Measurements from ENCODE around the gene SAMD15.
A peak's percentile ranks its signal among the peaks of the same experiment; 100 is the strongest.
"Not testable (repeated sequence)": the region's sequence is repeated elsewhere in the genome, so short reads cannot be mapped to it uniquely, and the experiment has no call there.

Gene SAMD15

GRCh38 chr14:77376771-77377501 lies at the start of gene SAMD15, which contains the start of gene TMED8:
TSS of gene SAMD15 (plus strand) at chr14:77377379. CDS start at chr14:77377419, 40 bp downstream.
TSS of gene TMED8 (minus strand) at chr14:77377094. CDS start at chr14:77377053, 41 bp downstream.
- peak; percentile 84 for DNase-seq (ENCODE audit: low spot score)

DNA sequence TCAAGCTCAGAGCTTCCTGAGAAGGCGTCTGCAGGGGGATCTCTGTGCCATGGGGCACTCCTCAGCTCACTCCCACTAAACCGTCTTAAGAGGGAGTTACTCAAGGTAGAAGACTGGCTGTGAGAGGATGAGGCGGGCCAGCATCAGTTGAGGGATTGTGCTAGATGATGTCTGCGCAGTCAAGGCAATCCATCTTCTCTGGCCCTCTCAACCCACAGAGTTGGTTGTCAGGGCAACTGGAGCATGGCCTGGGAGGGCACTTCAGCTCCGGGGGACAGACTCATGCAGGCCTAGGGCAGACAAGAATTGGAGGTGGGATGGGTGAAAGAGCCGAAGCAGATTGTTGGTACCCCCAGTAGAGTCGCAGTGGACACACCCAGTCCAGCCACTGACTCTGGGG lies 47.3 kb upstream of the SAMD15 start:
- no peak for DNase-seq (ENCODE audit: low spot score)

DNA sequence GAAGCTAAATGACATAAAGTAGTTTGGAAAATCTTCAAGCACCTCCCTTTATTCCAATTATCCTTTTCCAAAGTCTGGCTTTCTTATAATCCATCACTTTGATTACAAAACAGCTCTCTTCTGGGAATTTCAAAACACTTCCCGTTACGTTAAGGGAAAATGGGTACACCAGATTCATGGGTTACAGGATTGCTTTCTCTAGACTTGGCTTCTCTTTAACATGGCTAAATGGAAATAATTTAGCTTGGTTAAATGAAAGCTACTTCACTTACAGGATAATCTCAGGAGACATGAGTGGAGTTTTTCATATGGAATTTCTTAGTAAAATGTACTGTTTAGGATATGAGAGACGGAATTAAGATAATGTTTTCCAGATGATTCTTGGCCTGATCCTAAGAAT lies 41.6 kb upstream of the SAMD15 start:
- no peak for DNase-seq (ENCODE audit: low spot score)

GRCh38 chr14:77337255-77337654 lies 39.9 kb upstream of the SAMD15 start:
- not testable (repeated sequence) for DNase-seq (ENCODE audit: low spot score)

- DNase-seq (ENCODE audit: low spot score) = no peak
These were observed 39.3 kb upstream of the SAMD15 start for GRCh38 chr14:77337880-77338279.

DNA sequence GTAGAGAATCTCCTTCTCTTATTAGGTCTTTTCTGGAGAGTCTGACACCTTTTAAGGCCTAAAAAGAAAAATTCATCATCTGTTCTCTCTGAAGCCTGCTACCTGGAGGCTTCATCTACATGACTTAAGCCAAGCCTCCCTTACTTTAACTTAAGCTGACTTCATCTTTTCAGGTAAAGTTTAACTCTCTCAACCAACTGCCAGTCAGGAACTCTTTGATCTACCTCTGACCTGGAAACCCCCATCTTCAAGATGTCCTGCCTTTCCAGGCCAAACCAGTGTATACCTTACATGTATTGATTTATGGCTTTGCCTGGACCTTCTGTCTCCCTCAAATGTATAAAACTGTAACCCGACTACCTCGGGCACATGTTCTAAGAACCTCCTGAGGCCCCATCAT lies 38.9 kb upstream of the SAMD15 start:
- no peak for DNase-seq (ENCODE audit: low spot score)

DNA sequence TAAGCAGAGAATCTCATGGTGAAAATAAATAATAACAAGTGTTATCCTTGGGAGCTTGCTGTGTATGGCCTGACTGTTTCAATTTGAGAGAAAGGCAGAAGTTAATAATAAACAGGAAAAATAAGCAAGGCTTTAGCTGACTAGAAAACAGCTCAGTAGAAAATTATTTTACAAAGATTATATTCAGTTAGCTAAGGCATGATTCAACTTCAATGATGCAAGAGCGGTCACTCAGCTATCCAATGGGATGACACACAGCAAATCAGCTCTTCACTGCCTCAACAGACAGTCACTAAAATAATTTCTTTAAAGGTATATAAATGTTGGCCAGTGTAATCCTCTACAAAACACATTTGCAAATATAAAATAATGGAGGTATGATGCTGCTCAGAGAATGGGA lies 37.8 kb upstream of the SAMD15 start:
- DNase-seq (ENCODE audit: low spot score) = no peak

DNA sequence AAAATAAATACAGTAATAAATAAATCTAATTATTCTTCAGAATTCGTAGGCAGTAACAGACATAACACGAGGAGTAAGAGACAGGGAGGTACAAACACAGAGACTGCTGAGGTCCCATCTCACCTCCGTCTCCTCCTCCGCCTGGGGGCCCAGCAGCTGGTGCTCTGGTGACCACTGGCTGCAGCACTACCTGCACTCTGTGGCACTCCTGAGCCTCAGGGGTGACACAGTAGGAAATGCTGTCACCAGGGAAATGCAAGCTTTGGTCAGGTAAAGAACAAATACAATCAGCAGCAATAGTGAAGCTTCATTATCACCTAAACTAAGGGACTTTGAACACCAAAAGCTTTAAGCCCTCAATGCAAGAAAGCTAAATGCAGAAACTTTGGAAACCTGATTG lies 36.8 kb upstream of the SAMD15 start:
- no peak for DNase-seq (ENCODE audit: low spot score)

DNA sequence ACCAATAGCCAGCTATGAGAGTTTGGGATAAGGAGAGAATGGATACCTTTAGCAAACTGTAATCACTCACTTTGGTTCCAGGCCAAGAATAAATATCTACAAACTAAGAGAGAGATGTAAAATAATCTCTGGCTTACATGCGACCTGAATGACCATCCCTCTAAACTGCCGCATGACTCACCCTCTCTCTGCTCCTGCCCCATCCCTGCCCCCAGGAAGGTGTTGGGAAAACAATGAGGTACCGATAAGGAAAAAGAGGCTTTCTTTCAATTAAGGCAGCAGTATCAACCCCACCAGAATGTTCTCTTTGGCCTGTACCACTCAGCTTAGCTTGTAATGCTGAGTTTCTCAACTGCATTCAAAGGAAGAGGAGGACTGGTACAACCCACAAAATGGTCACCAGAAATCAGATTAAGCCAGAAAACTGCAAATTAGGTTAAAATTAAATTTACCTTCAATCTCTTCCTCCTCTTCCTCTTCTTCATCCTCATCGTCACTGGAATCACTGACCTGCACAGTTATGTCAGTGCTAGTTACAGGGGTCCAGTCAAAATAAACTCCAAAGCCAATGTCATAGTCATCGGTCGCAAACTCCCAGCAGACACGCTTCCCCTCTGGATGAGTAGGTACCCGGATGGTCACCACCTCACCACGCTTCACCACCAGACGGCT lies 34.3 kb upstream of the SAMD15 start:
- DNase-seq (ENCODE audit: low spot score) = no peak

GRCh38 chr14:77343662-77344061 lies 33.5 kb upstream of the SAMD15 start:
- no peak for DNase-seq (ENCODE audit: low spot score)

DNA sequence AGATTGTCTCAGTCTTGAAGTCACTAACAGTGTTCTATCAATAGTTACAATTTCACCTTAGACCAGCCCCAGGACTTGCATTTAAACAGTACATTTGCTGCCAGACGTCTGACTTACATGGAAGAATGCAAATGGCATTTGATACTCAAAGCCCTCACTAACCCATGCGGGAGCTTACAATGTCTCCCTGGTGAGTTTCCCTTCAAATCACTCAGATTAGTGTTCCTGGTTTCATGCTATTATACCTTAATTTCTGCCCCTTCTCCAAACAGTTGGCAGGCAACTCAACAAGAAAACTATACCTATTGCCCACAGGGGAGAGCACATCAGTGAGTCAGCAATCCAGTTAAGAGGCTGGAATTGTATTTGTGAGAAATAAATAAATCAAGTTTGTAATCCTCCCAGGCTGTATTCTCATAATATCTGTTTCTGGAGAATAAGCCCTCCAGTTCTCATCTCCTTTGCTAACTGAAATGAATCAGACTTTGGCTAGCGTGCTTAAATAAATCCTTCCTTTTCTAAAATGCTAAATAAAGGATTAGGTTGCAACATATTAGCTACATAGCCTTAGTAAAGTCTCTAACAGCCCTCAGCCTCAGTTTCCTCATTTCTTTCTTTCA lies 32.7 kb upstream of the SAMD15 start:
- no peak for DNase-seq (ENCODE audit: low spot score)

DNA sequence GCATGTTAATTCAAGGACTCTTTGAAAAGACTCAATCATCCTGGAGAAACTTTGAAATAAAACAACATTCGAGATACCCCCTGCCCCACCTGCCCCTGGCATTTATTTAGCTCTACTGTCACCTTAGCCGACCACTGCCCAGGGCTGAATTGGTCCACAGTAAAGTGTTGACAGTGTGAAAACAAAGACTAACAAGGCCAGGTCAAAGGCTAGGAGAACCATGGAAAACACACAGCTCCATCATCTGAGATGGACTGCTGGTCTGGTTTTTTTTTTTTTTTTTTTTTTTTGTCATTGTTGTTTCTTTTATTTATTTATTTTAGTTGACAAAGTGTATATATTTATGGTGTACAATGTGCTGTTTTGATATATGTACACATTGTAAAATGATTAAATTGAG lies 30.7 kb upstream of the SAMD15 start:
- no peak for DNase-seq (ENCODE audit: low spot score)

- no peak for DNase-seq (ENCODE audit: low spot score)
These were observed 29.4 kb upstream of the SAMD15 start for GRCh38 chr14:77347751-77348150.

- peak; percentile 45 for DNase-seq (ENCODE audit: low spot score)
These were observed 23.6 kb upstream of the SAMD15 start for GRCh38 chr14:77353469-77354141.

DNA sequence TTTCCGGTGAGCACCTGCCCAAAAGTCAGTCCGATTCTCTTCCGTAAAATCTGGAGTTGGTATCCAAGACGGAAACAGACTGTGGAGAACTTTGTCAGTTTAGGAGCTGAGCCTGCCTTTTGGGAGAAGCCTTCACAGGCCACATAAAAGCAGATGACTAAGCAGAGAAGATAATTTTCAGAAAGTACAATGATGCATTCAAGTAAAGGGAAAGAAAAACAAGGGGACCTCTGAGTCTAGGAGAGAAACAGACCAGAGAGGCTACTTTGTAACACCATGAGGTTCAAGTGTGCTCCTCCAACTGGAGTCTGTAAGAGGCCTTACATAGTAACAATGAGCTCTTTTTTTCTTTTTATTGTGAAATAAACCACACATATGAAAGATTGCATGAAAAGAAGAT lies 21.4 kb upstream of the SAMD15 start:
- no peak for DNase-seq (ENCODE audit: low spot score)

DNA sequence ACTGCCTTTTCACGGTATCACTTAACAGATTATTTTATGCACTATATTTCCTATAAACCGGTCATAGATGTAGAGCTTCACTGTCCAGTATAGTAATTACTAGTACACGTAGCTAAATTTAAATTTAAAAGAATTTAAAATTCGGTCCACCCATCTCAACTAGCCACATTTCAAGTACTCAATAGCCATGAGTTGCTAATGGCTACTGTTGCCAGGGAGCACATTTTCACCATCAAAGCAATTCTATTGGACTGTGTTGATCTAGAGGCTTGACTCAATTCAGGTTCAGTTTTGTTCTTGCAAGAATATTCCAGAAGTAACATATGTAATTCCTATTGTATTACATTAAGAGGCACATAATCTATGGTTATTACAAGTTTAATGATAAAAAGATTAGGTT lies 20.3 kb upstream of the SAMD15 start:
- no peak for DNase-seq (ENCODE audit: low spot score)

DNA sequence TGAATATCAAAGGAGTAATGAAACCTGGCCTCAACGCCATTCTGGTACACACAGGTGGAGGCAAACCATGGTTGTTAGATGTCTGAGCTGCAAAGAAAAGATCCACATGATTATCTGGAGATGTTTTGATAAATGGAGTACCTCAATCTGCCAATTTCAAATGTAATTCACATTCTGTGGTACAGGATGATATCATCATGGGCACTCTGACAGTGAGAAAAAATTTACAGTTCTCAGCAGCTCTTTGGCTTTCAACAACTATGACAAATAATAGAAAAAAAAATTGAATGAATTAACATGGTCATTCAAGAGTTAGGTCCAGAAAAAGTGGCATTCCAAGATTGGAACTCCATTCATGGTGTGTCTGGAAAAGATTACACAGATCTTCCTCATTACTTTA lies 17.6 kb upstream of the SAMD15 start:
- DNase-seq (ENCODE audit: low spot score) = no peak

DNA sequence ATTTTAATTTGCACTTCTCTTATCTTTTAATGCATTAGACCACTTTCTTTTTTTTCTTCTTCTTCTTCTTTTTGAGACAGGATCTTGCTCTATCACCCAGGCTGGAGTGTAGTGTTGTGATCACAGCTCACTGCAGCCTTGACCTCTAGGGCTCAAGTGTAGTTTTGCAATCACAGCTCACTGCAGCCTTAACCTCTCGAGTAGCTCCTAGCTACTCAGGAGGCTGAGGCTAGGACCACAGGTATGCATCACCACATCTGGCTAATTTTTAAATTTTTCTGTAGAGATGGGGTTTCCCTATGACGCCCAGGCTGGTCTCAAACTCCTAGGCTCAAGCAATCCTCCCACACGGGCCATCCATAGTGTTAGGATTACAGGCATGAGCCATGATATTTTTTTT lies 13.0 kb upstream of the SAMD15 start:
- no peak for DNase-seq (ENCODE audit: low spot score)

- DNase-seq (ENCODE audit: low spot score) = no peak
These were observed 7.9 kb upstream of the SAMD15 start for GRCh38 chr14:77369285-77369684.

DNA sequence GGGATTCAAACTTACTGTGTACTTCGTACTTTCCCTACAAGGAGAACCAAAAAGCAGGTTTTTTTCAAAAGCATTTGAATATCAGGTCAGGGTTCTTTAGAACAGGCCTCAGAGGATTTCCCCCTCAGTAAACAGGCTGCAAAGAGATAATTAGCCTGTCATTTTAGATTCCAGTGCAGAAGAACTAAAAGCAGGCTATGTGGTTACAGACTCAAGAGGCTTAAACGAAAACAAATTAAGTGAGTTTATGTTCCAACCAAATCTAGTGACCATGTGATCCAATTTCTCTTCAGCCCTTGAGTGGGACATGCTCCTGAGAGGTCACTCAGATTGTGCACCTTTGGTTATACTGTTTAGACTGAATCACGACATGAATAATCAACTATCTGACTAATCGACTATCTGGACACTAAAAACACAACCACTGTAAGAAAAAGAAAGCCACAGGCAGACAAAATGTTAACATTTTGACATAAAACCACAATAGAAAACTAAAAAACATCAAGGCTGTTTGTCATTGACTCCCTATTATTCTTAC lies 4.8 kb upstream of the SAMD15 start:
- DNase-seq (ENCODE audit: low spot score) = no peak

DNA sequence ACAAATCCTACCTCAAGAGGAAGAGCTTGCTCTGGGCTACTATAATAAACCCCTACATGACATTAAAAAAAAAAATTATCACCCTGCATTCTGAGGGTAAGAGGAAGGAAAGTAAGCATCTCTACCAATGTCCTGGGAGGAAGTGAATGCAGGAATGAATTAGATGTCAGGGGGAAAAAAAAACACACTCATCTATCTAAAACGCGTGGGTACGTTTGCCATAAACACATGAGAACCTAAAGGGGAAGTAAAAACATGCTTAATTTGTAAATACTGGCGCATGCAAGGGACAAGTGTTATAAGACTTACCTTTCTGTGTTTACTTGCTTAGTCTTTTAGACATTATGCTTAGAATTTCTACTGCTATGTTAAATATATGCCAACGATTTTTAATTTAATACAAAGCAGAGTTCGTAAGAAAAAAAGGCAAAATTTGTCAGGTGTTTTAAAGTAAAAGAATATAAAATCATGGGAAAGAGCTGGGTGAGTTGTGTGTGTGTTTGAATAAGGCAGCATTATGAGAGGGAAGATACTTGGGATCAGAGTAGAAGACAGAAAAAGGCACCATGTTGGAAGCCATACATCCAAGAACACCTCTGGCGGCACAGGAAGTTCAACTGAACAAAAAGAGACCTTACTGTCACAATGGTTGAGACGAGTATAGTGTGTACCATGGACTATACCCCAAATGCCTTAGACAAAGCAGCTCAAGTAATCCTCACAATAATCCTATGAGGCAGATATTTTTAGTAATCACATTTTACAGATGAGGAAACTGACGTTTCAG lies 1.8 kb upstream of the SAMD15 start:
- DNase-seq (ENCODE audit: low spot score) = no peak

Data from putamen (tissue), 1 donor.